Measurements from ENCODE around the gene TMEM132D. TPM values are rescaled to one million over a fixed set of nuclear protein-coding genes. Genes with fewer than 3 reads are reported as not detected.

The TMEM132D gene
- total and polyA plus RNA-seq, 2 of the 4 experiments (the other 2 are of a cell fraction) = not detected

DNA sequence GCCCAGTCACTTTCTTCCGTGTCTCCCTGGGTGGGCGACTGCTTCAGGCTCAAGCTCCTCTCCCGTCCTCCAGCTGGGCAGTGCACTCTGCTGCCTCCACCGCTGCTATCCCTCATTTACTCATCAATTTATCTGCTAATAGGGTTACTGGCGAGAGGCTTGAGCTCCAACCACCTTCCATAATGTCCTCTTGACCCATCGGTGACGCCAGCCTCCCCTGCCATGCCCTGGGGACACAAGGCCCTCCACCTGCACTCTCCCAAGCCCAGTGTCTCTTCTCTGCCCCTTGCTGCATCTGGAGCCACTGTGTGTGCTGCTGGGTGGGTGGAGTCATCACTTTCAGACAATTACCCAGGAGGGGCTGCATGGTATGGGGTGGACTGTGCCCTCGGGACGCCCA is 78.5 kb downstream of the TMEM132D start:
- intact Hi-C loops (cut with micrococcal nuclease) = no loop called here
- Histone ChIP-seq H4K8ac (ENCODE audit: low read depth in 2 of 2, low read length in 2 of 2) (no peak overlapping the region), H3K56ac (ENCODE audit: extremely low read depth, insufficient read depth, low read length) (no peak overlapping the region), H2AFZ (replicated peaks; ENCODE audit: low read length, poor library complexity) (no peak overlapping the region), H3K36me3 (ENCODE audit: control insufficient read depth, insufficient read depth, low read length) (no peaks in the 10 kb centered on the region), H2BK5ac (ENCODE audit: low read depth, low read length, poor library complexity, severe bottlenecking) (no peak overlapping the region), H3K9me1 (ENCODE audit: insufficient read depth, low read length) (no peaks in the 10 kb centered on the region), H2BK20ac (ENCODE audit: low read depth, low read length) (no peak overlapping the region), H3K14ac (replicated peaks; ENCODE audit: low read depth, low read length) (no peak overlapping the region), H2AK9ac (replicated peaks; ENCODE audit: low read depth, low read length, poor library complexity) (peak overlapping the region; percentile 55), H3K4me3 (ENCODE audit: insufficient read depth, low read depth, low read length) (no peak overlapping the region), H2BK15ac (ENCODE audit: low read depth, low read length) (no peak overlapping the region), H3K4me2 (ENCODE audit: low read depth, low read length) (no peak overlapping the region), H3K79me1 (ENCODE audit: low read depth in 1 of 2, low read length in 2 of 2) (no peaks in the 10 kb centered on the region), H3K9ac (ENCODE audit: low read depth, low read length) (no peak overlapping the region), H3K27me3 (ENCODE audit: control insufficient read depth, insufficient read depth, low read length) (no peaks in the 10 kb centered on the region), H3K9me3 (ENCODE audit: control insufficient read depth, insufficient read depth, low read length) (peaks cover 33% of the 10 kb centered on the region), H3K23ac (ENCODE audit: low read depth, low read length) (no peak overlapping the region), H3K18ac (ENCODE audit: low read depth, low read length) (no peak overlapping the region), H3K4ac (ENCODE audit: low read depth, low read length) (no peak overlapping the region), H3K27ac (ENCODE audit: insufficient read depth, low read length) (no peak overlapping the region), H2BK120ac (ENCODE audit: low read depth, low read length) (no peak overlapping the region), H4K20me1 (ENCODE audit: insufficient read depth, low read length) (no peaks in the 10 kb centered on the region), H4K5ac (ENCODE audit: low read depth, low read length) (no peak overlapping the region), H3K4me1 (ENCODE audit: control insufficient read depth, insufficient read depth, low read length) (no peaks in the 10 kb centered on the region), H4K91ac (ENCODE audit: insufficient read depth, low read depth, low read length) (no peak overlapping the region), H2AK5ac (ENCODE audit: low read depth, low read length) (no peak overlapping the region)
- dilution Hi-C loops (cut with HindIII; ENCODE audit: low sequenced_read_pairs, unreplicated experiment) = no loop called here
- in situ Hi-C loops (cut with MboI; ENCODE audit: low sequenced_read_pairs) = no loop called here
- ChIA-PET POLR2A (ENCODE audit: unreplicated experiment) (no interaction called here), CTCF (interaction anchor here (0.6 kb wide), 1 partner anchor 15 kb away, joined by 3 read pairs; no protein-coding TSS in a partner anchor)
- no peak for ATAC-seq (ENCODE audit: low read depth)
- TF ChIP-seq RCOR1 (IDR thresholded peaks at IDR 0.05; ENCODE audit: insufficient replicate concordance, low read length) (no peak), CHD1 (IDR thresholded peaks at IDR 0.05; ENCODE audit: low read depth, low read length) (no peak), CEBPB (IDR thresholded peaks at IDR 0.05; ENCODE audit: low read depth, low read length) (no peak), RAD21 (IDR thresholded peaks at IDR 0.05; ENCODE audit: low read length) (no peak), MXI1 (IDR thresholded peaks at IDR 0.05; ENCODE audit: borderline replicate concordance, low read depth, low read length) (no peak)
- TF ChIP-seq, protein P1, sequence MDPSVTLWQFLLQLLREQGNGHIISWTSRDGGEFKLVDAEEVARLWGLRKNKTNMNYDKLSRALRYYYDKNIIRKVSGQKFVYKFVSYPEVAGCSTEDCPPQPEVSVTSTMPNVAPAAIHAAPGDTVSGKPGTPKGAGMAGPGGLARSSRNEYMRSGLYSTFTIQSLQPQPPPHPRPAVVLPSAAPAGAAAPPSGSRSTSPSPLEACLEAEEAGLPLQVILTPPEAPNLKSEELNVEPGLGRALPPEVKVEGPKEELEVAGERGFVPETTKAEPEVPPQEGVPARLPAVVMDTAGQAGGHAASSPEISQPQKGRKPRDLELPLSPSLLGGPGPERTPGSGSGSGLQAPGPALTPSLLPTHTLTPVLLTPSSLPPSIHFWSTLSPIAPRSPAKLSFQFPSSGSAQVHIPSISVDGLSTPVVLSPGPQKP (IDR thresholded peaks at IDR 0.05; ENCODE audit: borderline replicate concordance, low read depth, low read length) = no peak
- TF ChIP-seq, protein P2, sequence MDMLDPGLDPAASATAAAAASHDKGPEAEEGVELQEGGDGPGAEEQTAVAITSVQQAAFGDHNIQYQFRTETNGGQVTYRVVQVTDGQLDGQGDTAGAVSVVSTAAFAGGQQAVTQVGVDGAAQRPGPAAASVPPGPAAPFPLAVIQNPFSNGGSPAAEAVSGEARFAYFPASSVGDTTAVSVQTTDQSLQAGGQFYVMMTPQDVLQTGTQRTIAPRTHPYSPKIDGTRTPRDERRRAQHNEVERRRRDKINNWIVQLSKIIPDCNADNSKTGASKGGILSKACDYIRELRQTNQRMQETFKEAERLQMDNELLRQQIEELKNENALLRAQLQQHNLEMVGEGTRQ (IDR thresholded peaks at IDR 0.05; ENCODE audit: low read depth, low read length) = no peak
- no TSS peak for BruUV-seq (replicated peaks)
- WGBS, 2 experiments (ENCODE audit: extremely low coverage in 2 of 2, insufficient read length in 1 of 2) = 21% methylated on average over 2 of the region's 9 CpGs; no CpG with 5 or more reads in 1 of the 2 experiments
- no peak for DNase-seq
